K562 (cell line): ENCODE measurements around the gene EDEM2. TPM values are rescaled to one million over a fixed set of nuclear protein-coding genes. Genes with fewer than 3 reads are reported as not detected.

Experiments
- CREM ChIP-seq: IDR thresholded peaks from 2 replicates; pipeline ENCODE4 v1.6.1; 2014; ENCODE audit warnings: antibody characterized with exemption, low read depth
- ZBTB7A ChIP-seq: IDR thresholded peaks from 2 replicates; pipeline ENCODE4 v1.6.1; 2011; ENCODE audit warnings: low read depth, mild to moderate bottlenecking, low read length, moderate library complexity, borderline replicate concordance; ENCODE audit not compliant: control insufficient read depth
- polyA plus RNA-seq, 8 experiments: library from polyadenylated mRNA; depleted of rRNA in 4 of 8; stranded (reverse) in 5 of 8; unstranded in 3 of 8; fragments of >200 nt; fragmentation: Nextera tagmentation in 2 of 8; fragmentation: Illumina TruSeq in 1 of 8; extraction: Ambion mirVana in 2 of 8; extraction: Trizol in 1 of 8; gene quantifications; 2 replicates each; pipeline versions ENCODE4 v1.2.1 to v1.2.3, GENCODE V29; 2011 to 2014; ENCODE audit warnings: inconsistent platforms in 1 of 8, missing spikeins in 1 of 8
- total RNA-seq, 7 experiments: library from RNA; depleted of rRNA in 6 of 7; stranded (reverse); fragments of >200 nt in 6 of 7; fragmentation: Illumina TruSeq in 2 of 7; extraction: Trizol in 2 of 7; gene quantifications; 2 replicates each; pipeline versions ENCODE4 v1.2.1 to v1.2.3, GENCODE V29; 2011 to 2021; ENCODE audit warnings: low replicate concordance in 1 of 7
- TF ChIP-seq, protein P1 (sequence below): fragments of 450-650 bp; IDR thresholded peaks from 2 replicates; pipeline ENCODE4 v1.6.1; 2016; ENCODE audit warnings: low read depth
- TF ChIP-seq, protein P2 (sequence below), 2 experiments: fragments of 450-650 bp; conservative IDR thresholded peaks; 2 replicates each; pipeline ENCODE4 v1.6.1; 2017; ENCODE audit warnings: mild to moderate bottlenecking in 2 of 2, moderate library complexity in 2 of 2

Gene EDEM2
- total and polyA plus RNA-seq, 9 of the 15 experiments (the other 6 are each of a cell fraction or from before 2014, with no cell fraction given): 6.9 to 11.0 (median 9.7) TPM

DNA sequence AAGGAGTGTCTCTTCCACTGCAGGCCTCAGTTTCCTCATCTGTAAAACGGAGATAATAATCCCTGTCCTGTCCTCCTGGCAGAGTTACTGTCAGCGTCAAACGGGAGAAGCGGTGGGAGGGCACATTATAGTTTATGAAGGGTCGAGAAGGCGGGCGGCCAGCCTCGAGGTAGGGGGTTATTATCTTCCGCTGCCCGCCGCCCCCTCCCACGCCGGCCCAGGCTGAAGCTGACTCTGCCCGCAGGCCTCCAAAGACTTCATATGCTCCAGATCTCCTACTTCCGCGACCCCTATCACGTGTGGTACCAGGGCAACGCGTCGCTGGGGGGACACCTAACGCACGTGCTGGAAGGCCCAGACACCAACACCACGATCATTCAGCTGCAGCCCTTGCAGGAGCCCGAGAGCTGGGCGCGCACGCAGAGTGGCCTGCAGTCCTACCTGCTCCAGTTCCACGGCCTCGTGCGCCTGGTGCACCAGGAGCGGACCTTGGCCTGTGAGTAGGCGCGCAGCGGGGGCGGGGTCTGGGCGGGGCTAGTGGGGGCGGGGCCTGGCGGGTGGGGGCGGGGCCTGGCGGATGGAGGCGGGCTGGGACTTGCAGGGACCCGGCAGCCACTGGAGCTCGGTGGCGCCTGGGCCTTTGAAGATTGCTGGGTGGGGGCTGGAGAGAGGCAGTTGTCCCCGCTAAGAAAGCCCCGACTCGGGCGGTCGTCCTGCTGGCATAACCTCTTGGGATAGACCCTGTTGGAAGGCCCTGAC, 27.5 kb upstream of the EDEM2 start (continued):
- TF ChIP-seq ZBTB7A: 0 out of 2 replicates have a peak, but pooled peaks have one; percentile 13
- TF ChIP-seq, protein P1, sequence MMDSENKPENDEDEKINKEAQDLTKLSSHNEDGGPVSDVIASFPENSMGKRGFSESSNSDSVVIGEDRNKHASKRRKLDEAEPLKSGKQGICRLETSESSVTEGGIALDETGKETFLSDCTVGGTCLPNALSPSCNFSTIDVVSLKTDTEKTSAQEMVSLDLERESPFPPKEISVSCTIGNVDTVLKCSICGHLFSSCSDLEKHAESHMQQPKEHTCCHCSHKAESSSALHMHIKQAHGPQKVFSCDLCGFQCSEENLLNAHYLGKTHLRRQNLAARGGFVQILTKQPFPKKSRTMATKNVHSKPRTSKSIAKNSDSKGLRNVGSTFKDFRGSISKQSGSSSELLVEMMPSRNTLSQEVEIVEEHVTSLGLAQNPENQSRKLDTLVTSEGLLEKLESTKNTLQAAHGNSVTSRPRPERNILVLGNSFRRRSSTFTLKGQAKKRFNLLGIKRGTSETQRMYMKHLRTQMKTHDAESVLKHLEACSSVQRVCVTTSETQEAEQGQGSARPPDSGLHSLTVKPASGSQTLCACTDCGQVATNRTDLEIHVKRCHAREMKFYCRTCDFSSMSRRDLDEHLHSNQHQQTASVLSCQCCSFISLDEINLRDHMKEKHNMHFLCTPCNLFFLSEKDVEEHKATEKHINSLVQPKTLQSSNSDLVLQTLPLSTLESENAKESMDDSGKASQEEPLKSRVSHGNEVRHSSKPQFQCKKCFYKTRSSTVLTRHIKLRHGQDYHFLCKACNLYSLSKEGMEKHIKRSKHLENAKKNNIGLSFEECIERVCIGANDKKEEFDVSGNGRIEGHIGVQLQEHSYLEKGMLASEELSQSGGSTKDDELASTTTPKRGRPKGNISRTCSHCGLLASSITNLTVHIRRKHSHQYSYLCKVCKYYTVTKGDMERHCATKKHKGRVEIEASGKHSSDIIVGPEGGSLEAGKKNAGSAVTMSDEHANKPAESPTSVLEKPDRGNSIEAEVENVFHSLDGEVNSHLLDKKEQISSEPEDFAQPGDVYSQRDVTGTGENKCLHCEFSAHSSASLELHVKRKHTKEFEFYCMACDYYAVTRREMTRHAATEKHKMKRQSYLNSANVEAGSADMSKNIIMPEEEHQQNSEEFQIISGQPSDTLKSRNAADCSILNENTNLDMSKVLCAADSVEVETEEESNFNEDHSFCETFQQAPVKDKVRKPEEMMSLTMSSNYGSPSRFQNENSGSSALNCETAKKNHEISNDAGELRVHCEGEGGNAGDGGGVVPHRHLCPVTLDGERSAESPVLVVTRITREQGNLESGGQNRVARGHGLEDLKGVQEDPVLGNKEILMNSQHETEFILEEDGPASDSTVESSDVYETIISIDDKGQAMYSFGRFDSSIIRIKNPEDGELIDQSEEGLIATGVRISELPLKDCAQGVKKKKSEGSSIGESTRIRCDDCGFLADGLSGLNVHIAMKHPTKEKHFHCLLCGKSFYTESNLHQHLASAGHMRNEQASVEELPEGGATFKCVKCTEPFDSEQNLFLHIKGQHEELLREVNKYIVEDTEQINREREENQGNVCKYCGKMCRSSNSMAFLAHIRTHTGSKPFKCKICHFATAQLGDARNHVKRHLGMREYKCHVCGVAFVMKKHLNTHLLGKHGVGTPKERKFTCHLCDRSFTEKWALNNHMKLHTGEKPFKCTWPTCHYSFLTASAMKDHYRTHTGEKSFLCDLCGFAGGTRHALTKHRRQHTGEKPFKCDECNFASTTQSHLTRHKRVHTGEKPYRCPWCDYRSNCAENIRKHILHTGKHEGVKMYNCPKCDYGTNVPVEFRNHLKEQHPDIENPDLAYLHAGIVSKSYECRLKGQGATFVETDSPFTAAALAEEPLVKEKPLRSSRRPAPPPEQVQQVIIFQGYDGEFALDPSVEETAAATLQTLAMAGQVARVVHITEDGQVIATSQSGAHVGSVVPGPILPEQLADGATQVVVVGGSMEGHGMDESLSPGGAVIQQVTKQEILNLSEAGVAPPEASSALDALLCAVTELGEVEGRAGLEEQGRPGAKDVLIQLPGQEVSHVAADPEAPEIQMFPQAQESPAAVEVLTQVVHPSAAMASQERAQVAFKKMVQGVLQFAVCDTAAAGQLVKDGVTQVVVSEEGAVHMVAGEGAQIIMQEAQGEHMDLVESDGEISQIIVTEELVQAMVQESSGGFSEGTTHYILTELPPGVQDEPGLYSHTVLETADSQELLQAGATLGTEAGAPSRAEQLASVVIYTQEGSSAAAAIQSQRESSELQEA: no peak
- TF ChIP-seq CREM: peak; percentile 54
- TF ChIP-seq, protein P2, sequence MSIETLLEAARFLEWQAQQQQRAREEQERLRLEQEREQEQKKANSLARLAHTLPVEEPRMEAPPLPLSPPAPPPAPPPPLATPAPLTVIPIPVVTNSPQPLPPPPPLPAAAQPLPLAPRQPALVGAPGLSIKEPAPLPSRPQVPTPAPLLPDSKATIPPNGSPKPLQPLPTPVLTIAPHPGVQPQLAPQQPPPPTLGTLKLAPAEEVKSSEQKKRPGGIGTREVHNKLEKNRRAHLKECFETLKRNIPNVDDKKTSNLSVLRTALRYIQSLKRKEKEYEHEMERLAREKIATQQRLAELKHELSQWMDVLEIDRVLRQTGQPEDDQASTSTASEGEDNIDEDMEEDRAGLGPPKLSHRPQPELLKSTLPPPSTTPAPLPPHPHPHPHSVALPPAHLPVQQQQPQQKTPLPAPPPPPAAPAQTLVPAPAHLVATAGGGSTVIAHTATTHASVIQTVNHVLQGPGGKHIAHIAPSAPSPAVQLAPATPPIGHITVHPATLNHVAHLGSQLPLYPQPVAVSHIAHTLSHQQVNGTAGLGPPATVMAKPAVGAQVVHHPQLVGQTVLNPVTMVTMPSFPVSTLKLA (conservative IDR thresholded peaks at IDR 0.05): peak in 1 of 2 experiments; percentile 77; a peak in 3 of 4 replicates
